NCI-H446 (cell line): Measurements from ENCODE around the gene CHRNA3.
A peak's percentile ranks its signal among the peaks of the same experiment; 100 is the strongest.
"Not testable (repeated sequence)": the region's sequence is repeated elsewhere in the genome, so short reads cannot be mapped to it uniquely, and the experiment has no call there.

Experiments used
- DNase-seq, 2 experiments: peaks; one replicate each; lab custom pipeline; 2025; lab: John Stamatoyannopoulos, UW

CHRNA3 gene

DNA sequence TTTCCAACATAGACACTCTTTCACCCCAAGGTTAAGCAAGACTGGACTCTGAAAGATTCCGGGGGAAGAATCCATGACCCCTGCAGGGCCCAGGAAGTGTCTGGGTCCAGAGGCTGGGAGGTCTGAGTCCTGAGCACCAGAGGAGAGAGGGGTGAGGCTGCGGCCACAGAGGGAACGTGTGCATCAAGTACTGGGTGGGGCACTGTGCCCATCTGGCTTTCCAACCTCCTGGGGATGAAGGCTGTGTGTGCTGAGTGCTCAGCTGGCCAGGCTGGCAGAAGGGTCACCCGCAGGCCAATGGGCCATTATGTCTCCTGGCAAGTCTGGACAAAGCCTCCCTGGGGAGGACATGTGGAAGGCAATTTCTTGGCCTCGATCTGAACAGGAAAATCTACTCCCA is 3.3 kb downstream of the CHRNA3 start:
- peak in 1 of 2 experiments; percentile 9 for DNase-seq

DNA sequence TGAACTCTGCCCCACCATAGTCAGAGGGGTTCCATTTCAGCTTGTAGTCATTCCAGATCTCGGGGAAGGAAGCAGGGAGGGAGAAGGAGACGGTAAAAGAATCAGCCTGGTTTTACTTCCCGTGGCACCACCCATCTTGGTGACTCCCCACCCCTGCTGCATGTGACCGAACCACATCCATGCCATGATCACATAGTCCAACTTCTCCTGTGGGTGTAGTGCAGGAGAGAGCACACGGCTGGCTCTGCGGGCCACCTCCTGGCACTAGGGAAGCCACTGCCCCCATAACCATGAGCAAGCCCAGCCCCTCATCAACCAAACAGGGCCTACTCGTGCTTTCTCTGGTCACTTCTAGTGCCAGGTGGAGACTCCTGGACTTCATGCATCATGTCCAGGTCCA is 3.7 kb downstream of the CHRNA3 start:
- no peak for DNase-seq

DNA sequence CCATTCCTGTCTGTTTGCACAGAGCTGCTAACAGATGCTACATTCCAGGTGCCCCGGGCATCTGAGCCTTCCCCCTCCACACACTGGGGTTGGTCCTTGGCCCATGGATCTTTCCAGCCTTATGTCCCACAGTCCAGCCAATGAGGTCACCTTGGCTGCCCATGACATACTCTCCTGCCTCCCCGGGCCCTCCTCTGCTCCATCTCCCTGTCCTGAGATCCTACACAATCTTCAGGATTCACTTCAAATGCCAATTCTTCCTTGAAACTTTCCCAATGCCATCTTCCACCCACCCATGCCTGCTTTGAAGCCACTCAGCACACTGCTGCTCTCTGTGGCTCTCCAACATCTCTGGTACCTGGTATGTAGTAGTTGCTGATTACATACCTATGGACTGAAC is 4.3 kb downstream of the CHRNA3 start:
- DNase-seq = no peak

DNA sequence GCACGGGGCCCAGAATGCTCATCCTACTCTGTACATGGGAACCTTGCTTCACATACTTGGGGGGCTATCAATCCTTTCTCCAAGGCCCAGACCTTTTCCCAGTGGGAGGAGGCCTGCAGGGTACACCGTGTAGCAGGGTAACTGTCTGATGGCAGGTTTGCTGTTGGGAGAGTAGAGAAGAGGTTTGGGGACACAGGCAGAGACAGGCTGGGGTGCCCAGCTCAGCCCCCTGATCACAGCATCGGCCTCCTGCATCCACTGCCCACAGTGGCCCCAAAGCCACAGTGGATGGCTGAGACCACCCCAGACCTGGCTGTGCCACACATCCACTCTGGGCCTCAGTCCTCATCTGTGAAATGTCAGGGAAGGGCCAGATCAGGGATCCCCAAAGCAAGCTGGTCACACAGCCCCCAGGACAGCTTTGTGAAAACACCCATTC is 5.6 kb downstream of the CHRNA3 start:
- DNase-seq = no peak

- no peak for DNase-seq
These were observed 6.8 kb downstream of the CHRNA3 start for GRCh38 chr15:78614021-78614420.

DNA sequence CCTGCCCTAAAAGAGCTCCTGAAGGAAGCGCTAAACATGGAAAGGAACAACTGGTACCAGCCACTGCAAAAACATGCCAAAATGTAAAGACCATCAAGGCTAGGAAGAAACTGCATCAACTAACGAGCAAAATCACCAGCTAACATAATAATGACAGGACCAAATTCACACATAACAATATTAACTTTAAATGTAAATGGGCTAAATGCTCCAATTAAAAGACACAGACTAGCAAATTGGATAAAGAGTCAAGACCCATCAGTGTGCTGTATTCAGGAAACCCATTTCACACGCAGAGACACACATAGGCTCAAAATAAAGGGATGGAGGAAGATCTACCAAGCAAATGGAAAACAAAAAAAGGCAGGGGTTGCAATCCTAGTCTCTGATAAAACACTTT is 11.2 kb downstream of the CHRNA3 start:
- DNase-seq = not testable (repeated sequence)

- DNase-seq = no peak
These were observed 15.1 kb downstream of the CHRNA3 start for GRCh38 chr15:78605680-78606079.

- no peak for DNase-seq
These were observed 15.6 kb downstream of the CHRNA3 start for GRCh38 chr15:78605201-78605600.

DNA sequence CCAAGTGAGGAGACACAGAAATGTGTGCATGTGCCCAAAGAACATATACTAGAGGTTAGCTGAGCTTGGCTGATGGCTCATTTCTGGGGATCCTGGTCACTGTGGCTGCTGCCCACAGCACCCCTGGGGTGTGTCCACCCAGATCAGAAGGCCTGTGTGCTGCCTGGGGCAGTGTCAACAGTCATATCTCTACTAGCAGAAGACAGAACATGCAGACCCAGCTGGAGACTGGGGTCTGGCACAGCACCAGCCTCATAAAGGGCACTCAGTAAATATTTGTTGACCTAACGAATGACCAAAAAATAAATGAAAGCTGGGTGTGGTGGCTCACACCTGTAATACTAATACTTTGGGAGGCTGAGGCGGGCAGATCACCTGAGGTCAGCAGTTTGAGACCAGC is 16.4 kb downstream of the CHRNA3 start:
- no peak for DNase-seq

DNA sequence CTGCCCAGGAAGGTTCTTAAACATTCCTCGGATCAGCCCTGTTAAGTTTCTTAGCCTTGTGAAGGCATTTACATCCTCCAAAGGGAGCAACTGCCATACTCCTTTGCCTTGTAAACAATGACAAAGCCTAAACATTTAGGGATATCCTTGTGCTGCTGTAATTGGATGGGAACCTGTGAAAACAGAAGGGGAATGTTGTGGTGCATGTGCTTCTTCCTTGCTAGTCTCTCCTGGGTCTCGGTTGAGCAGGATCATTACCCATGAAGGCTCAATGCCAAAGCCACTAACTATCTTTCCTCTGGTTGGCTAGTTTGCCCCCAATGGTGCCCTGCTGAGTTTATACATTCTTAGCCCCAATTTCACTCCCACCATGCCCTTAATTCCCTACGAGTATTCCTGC is 17.3 kb downstream of the CHRNA3 start:
- no peak for DNase-seq

- DNase-seq = no peak
These were observed 21.6 kb downstream of the CHRNA3 start for GRCh38 chr15:78599189-78599588.

GRCh38 chr15:78598348-78598747 is 22.4 kb downstream of the CHRNA3 start:
- DNase-seq = no peak

DNA sequence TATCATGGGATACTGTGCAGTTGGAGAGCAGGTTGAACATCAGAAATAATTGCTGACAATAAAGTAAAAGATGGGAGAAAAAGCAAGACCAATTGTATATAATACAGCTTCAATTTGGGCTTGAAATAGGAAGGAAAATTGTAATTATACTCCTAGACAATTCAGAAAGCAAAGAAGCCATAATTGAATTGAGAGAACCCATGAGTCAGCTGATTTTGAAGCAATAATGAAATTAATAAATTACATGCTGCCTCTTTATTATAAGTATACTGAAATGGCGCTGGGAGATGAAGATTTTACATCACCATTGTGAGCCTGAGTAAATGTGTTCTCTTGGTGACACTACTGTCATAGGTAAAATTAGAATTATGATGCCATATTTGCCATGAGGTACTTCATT is 23.2 kb downstream of the CHRNA3 start:
- DNase-seq = no peak

DNA sequence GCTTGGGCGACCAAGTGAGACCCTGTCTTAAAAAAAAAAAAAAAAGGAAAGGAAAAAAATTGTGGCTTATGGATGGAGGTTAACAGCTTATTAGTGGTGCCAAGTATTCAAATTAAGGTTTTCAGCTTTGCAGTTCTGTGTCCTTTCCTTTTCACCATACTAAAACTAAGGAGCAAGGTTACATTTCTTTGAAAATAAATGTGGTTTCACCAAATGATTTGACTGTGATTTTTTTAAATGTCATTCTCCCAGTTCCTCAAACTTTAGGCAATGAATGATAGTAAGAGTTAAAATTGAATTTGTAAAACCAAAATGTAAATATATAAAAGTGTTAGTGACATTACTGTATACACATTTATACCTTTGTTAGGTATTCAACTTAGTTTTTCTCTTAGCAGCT is 45.9 kb downstream of the CHRNA3 start:
- DNase-seq = no peak

DNA sequence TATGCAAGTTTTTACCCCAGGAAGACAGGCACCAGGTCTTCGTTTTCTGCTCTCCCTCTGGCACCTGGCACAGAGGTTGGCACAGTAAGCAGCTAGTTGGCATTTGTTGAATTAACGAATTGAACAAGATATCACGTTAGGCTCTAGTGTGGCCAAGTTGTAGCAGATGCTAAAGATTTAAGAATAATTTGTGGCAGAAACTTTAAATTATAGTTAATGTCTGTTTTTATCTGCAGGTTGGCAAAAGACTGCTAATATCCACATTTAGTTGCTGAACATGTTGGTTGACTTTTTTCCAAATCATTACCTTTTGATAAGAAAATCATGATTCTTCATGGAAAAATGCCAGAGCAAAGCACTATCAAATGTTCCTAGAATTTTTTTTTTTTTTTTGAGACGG is 47.4 kb downstream of the CHRNA3 start:
- no peak for DNase-seq

- DNase-seq = no peak
These were observed 49.4 kb downstream of the CHRNA3 start for GRCh38 chr15:78571382-78571781.

DNA sequence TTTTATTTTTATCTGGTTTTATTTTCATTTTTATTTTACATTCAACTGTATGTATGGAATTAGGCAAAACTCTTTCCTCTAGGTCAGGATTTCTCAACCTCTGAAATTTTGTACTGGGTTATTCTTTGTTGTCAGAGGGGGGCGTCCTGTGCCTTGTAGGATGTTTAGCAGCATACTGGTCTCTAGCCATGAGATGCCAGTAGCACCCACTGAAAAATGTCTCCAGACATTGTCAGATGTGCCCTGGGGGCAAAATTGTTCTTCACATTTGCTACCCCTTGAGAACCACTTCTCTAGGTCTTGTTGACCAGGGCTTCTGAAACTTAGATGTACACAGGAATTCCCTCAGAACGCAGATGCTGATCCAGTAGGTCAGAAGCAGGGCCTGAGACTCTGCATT is 50.1 kb downstream of the CHRNA3 start:
- DNase-seq = no peak

- no peak for DNase-seq
These were observed 53.3 kb downstream of the CHRNA3 start for GRCh38 chr15:78567531-78567930.

- DNase-seq = peak in 1 of 2 experiments; percentile 12
These were observed 54.6 kb downstream of the CHRNA3 start for GRCh38 chr15:78565951-78566774.

DNA sequence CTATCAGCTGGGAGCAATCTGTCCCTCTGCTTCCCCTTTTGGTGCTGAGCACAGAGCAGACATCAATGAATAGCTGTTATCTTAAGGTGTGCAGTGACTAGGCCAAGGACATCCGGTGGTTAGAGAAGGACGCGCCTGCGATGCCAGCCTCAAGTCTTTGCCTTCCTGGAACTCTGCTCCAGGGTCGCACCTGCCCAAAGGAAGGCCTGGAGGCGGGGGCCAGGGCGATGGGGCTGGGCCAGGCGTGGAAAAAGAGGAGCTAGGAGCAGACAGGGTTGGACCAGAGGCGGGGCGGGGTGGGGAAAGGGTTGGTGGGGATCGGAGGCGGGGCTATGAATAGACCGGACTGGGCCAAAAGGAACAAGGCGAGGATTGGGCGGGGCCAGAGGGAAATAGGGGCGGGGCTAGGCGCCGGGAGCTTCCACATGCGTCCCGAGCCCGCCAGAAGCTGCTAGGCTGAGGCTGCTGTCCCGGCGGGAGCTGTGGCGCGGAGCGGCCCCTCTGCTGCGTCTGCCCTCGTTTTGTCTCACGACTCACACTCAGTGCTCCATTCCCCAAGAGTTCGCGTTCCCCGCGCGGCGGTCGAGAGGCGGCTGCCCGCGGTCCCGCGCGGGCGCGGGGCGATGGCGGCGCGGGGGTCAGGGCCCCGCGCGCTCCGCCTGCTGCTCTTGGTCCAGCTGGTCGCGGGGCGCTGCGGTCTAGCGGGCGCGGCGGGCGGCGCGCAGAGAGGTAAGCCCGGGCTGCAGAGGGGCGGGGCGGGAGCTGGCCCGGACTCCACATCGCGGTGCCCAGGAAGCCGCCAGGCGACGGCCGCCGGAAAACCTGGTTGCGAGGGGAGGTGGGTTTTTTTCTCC is 55.5 kb downstream of the CHRNA3 start, which contains the start of gene CHRNA5:
CHRNA5 (plus strand) TSS at position 424 of the 854 bp plus-strand sequence; CDS start at position 624, 200 bp downstream.
- peak; percentile 84 to 93 for DNase-seq

DNA sequence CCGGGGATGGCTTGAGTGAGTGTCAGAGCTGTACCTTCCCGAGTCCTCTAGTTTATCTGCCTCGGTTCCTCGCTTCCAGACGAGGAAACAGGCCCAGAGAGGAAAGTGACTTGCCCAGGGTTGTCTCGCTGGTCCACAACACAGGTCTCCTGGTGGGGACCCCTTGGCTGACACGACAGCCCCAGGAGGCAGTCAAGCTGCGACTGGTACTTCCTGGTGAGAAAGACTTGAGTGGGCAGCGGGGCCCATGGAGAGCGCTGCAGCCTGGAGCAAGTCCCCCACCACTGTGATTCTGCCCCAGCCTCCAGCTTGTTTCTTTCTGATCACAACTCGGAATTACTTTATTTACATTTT is 56.1 kb downstream of the CHRNA3 start:
- no peak for DNase-seq

DNA sequence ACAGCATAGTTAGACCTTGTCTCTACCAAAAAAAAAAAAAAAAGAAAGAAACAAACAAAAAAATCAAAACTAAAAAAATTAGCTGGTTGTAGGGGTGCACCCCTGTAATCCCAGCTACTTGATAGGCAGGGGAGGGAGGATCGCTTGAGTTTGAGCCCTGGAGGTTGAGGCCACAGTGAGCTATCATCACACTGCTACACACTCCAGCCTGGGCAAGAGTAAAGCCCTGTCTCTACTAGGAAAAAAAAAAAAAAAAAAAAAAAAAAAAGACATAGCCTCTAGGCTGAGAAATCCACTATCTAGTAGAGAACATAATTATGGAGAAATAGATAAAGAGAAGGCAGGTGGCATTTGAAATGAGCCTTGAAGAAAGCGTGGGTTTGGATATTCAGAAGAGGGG is 57.7 kb downstream of the CHRNA3 start:
- DNase-seq = no peak

- no peak for DNase-seq
These were observed 59.3 kb downstream of the CHRNA3 start for GRCh38 chr15:78561490-78561889.
